ENCODE results near the gene FAM222A. TPM values are rescaled to one million over a fixed set of nuclear protein-coding genes. Genes with fewer than 3 reads are reported as not detected.
A peak's percentile ranks its signal among the peaks of the same experiment; 100 is the strongest.

The FAM222A gene
- total RNA-seq, 1 donor: 0.36 TPM

GRCh38 chr12:109727746-109728726, 14.4 kb downstream of the FAM222A start:
- no peaks in the 10 kb centered on the region for H3K27me3 ChIP-seq (ENCODE audit: insufficient read depth, low read length)
- no peak overlapping the region for H3K4me2 ChIP-seq (ENCODE audit: insufficient read depth, low read length)
- H3K4me1 ChIP-seq (ENCODE audit: insufficient read depth, low read length): no peaks in the 10 kb centered on the region
- no peak for TF ChIP-seq CTCF (IDR thresholded peaks at IDR 0.05; ENCODE audit: extremely low read depth, low read depth, low read length)
- H3K79me2 ChIP-seq (ENCODE audit: insufficient read depth, low read length): no peaks in the 10 kb centered on the region
- H3K36me3 ChIP-seq (ENCODE audit: insufficient read depth, low read length): no peaks in the 10 kb centered on the region
- DNase-seq (ENCODE audit: insufficient read length, low spot score, missing footprints): peak; percentile 57
- no peaks in the 10 kb centered on the region for H3K9me3 ChIP-seq (ENCODE audit: low read depth, low read length)
- no peak overlapping the region for H3K4me3 ChIP-seq (ENCODE audit: insufficient read depth, low read length)
- H2AFZ ChIP-seq (ENCODE audit: low read length): no peak overlapping the region
- H4K20me1 ChIP-seq (ENCODE audit: insufficient read depth, low read length): peaks cover 3% of the 10 kb centered on the region
- no peak overlapping the region for H3K27ac ChIP-seq (ENCODE audit: low read depth, low read length)

GRCh38 chr12:109728921-109729320, 15.3 kb downstream of the FAM222A start:
- Histone ChIP-seq H3K36me3 (ENCODE audit: insufficient read depth, low read length) (no peaks in the 10 kb centered on the region), H3K4me2 (ENCODE audit: insufficient read depth, low read length) (no peak overlapping the region), H2AFZ (ENCODE audit: low read length) (no peak overlapping the region), H4K20me1 (ENCODE audit: insufficient read depth, low read length) (peaks cover 3% of the 10 kb centered on the region), H3K4me3 (ENCODE audit: insufficient read depth, low read length) (no peak overlapping the region), H3K4me1 (ENCODE audit: insufficient read depth, low read length) (no peaks in the 10 kb centered on the region), H3K9me3 (ENCODE audit: low read depth, low read length) (no peaks in the 10 kb centered on the region), H3K27ac (ENCODE audit: low read depth, low read length) (no peak overlapping the region), H3K79me2 (ENCODE audit: insufficient read depth, low read length) (no peaks in the 10 kb centered on the region), H3K27me3 (ENCODE audit: insufficient read depth, low read length) (no peaks in the 10 kb centered on the region)
- DNase-seq (ENCODE audit: insufficient read length, low spot score, missing footprints): peak; percentile 11
- TF ChIP-seq CTCF (IDR thresholded peaks at IDR 0.05; ENCODE audit: extremely low read depth, low read depth, low read length): no peak

- no peaks in the 10 kb centered on the region for H3K36me3 ChIP-seq (ENCODE audit: insufficient read depth, low read length)
- H3K4me3 ChIP-seq (ENCODE audit: insufficient read depth, low read length): no peak overlapping the region
- H3K9me3 ChIP-seq (ENCODE audit: low read depth, low read length): no peaks in the 10 kb centered on the region
- H3K27ac ChIP-seq (ENCODE audit: low read depth, low read length): no peak overlapping the region
- TF ChIP-seq CTCF (IDR thresholded peaks at IDR 0.05; ENCODE audit: extremely low read depth, low read depth, low read length): no peak
- H3K79me2 ChIP-seq (ENCODE audit: insufficient read depth, low read length): no peaks in the 10 kb centered on the region
- H3K27me3 ChIP-seq (ENCODE audit: insufficient read depth, low read length): peaks cover under 1% of the 10 kb centered on the region
- peaks cover 3% of the 10 kb centered on the region for H4K20me1 ChIP-seq (ENCODE audit: insufficient read depth, low read length)
- peak; percentile 58 for DNase-seq (ENCODE audit: insufficient read length, low spot score, missing footprints)
- H2AFZ ChIP-seq (ENCODE audit: low read length): no peak overlapping the region
- H3K4me2 ChIP-seq (ENCODE audit: insufficient read depth, low read length): no peak overlapping the region
- no peaks in the 10 kb centered on the region for H3K4me1 ChIP-seq (ENCODE audit: insufficient read depth, low read length)
These were observed 15.8 kb downstream of the FAM222A start for GRCh38 chr12:109729371-109729781.

- Histone ChIP-seq H3K4me1 (ENCODE audit: insufficient read depth, low read length) (no peaks in the 10 kb centered on the region), H3K36me3 (ENCODE audit: insufficient read depth, low read length) (no peaks in the 10 kb centered on the region), H3K4me3 (ENCODE audit: insufficient read depth, low read length) (no peak overlapping the region), H3K9me3 (ENCODE audit: low read depth, low read length) (no peaks in the 10 kb centered on the region), H3K27me3 (ENCODE audit: insufficient read depth, low read length) (peaks cover 4% of the 10 kb centered on the region), H3K27ac (ENCODE audit: low read depth, low read length) (no peak overlapping the region), H3K79me2 (ENCODE audit: insufficient read depth, low read length) (no peaks in the 10 kb centered on the region), H3K4me2 (ENCODE audit: insufficient read depth, low read length) (no peak overlapping the region), H4K20me1 (ENCODE audit: insufficient read depth, low read length) (peaks cover 3% of the 10 kb centered on the region), H2AFZ (ENCODE audit: low read length) (no peak overlapping the region)
- TF ChIP-seq CTCF (IDR thresholded peaks at IDR 0.05; ENCODE audit: extremely low read depth, low read depth, low read length): no peak
- DNase-seq (ENCODE audit: insufficient read length, low spot score, missing footprints): peak; percentile 79
These were observed 16.2 kb downstream of the FAM222A start for GRCh38 chr12:109729801-109730200.

Data from osteoblast (primary cell).